GM18505 (cell line): ENCODE data around the gene DGKI.

Source experiments
- ATAC-seq: cut with Tn5 transposase; IDR thresholded peaks from one replicate; pipeline ENCODE4 v1.9.1; 2021; ENCODE audit not compliant: unreplicated experiment
- POLR2A ChIP-seq: IDR thresholded peaks from 4 replicates; pipeline ENCODE4 v1.6.1; 2011; ENCODE audit warnings: borderline replicate concordance; ENCODE audit not compliant: insufficient read depth, insufficient read length; ENCODE audit errors: extremely low read depth

The DGKI gene

DNA sequence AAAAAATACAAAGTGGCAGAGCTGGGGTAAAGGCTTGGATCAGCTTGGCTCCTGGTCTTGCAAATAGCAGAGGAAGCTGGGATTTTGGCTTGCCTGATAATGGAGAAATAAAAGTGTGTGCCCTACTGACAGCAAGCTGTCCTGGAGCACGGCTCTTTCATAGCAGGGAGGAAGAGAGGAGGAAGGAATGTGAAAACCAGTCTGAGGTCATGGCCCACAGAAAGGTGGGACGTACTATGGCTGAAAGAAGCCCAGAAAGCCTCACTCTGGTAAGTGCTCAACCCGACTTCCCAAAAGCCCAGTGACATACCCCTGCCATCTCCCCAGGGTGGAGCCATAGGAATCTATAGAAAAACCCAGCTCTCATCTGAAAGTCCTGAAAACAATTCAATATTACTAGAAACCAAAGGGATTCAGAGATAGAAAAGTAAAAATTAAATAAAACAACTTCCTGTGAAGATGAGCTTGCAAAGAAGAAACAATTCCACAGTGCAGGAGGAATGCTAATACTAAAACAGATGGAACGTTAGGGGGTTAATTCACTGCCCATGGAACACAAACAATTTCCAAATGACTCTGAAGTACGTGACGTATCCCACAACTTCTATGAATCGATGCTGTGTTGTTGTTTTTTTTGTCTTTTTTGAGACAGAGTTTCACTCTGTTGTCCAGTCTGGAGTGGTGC, 256.6 kb downstream of the DGKI start:
- no peak for ATAC-seq

DNA sequence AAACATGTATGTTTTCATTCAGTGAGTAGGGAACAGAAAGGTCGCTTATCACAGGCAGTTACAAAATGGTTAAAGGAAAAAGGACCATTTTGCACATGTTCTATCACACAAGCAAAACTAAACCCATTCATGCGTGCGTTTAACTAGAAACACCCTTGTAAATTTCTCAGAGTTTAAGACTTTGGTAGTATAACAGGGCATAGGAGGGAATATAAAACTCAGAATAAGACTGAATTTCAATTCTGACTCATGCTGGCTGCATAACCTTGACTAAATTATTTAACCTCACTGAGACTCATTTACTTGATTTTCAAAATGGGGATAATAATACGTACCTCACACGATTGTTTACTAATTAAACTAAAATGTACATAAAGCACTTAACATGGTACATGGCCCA, 259.4 kb downstream of the DGKI start:
- ATAC-seq, result no peak
- TF ChIP-seq POLR2A, result no peak

More for the DNA sequence above, 256.6 kb downstream of the DGKI start:
- no peak for TF ChIP-seq POLR2A

DNA sequence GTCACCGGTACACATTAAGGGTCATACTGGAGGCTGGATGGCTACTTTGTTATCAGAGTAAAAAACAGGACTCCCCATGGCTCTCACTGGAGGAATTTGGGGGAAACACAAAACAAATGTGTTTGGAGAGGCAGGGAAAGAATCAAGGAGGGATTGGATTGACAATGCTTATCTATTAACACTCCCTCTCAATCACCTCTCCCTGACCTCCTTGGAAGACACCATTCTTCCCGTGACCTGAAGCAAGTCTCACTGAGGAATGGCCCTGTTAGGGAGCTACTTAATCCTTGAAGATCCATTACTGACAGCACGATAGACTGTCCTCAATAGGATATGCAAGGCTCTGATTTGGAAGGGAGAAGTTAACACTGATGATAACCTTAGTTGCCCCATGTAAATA, 261.2 kb downstream of the DGKI start:
- TF ChIP-seq POLR2A, result no peak
- ATAC-seq, result no peak

DNA sequence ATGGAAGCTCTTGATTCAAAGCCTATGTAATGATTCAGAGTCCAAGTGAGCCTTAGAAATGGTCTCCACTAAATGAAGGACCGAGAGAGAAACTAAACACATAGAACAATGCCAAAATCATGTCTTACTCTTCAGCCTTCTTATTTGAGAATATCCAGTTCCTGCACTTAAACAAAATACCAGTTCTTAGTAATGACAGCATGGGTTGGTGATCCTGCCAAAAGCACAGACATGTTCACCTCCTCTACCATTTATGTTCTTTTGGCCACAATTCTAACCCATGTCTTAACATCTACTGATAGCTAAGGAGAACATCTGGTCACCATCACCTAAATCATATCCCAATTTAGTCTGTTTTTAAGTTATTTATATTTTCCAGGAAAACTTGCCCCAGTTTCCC, 263.6 kb downstream of the DGKI start:
- no peak for TF ChIP-seq POLR2A

DNA sequence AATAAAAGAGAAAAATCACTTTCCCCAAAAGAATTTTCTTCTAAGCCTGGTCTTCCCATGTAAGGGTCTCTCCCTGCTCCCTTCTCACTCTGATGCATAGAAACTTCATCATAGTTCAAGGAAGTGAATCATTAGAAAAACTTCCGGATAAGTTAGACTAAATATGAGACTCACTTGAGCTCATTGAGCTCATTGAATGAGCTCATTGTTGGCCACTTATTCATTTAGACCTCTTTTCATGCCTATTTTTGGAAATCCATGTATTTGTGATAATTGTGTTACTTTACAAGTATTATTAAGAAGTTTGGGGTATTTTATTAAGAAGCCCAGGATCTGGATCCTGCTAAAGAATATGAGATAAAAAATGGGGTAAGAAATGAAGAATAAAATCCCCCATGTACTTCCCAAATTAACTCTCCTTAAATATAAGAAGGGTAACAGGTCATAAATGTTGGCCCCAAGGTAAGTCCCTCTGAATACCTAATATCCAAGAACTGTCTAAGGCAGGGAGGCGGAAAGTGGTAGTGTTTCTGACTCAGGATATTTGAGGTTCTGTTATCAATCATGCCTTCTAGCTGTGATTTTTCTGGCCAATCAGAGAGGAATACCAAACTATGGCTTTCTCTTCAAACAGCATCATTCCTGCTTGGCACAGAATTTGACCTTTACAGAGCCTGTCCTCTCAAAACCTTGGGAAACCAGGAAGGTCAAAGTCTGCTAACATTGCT, 266.7 kb downstream of the DGKI start:
- ATAC-seq, result no peak
- no peak for TF ChIP-seq POLR2A

More for the DNA sequence above, 263.6 kb downstream of the DGKI start:
- ATAC-seq, result no peak

DNA sequence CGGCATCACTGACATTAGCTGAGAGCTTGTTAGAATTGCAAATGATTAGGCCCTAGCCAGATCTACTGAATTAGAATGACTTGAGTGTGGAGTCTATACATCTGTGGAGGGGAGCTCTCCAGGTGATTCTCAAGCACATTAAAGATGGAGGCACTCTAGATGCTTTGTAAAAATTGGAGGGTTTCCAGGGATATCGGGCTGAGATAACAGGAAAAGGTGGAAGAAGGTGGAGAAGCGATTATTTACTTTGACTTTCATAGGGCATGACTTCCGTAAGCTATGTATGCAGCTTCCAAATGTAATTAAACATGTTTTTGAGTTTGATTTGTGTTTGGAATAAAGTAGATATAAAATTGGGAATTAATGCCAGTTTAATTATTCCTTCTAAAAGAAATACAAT, 268.2 kb downstream of the DGKI start:
- TF ChIP-seq POLR2A, result no peak
- ATAC-seq, result no peak

DNA sequence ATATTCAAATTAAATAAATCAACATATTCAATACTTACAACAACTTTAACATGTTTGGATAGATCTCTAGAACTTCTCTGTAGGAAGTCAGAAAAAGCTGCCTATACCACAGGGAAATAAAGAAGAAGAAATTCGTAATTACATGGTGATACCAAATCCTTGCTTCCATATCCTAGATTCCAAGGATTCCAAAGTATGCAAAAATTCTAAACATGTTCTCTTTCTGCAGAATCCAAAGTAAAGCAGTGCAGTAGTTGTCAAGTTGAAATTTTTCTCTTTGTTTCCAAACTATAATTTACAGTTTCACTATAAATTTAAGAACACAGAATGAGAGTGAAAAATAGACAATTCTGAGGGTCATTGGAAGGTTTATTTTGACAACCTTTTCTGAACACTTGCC, 269.6 kb downstream of the DGKI start:
- no peak for TF ChIP-seq POLR2A
- ATAC-seq, result no peak

DNA sequence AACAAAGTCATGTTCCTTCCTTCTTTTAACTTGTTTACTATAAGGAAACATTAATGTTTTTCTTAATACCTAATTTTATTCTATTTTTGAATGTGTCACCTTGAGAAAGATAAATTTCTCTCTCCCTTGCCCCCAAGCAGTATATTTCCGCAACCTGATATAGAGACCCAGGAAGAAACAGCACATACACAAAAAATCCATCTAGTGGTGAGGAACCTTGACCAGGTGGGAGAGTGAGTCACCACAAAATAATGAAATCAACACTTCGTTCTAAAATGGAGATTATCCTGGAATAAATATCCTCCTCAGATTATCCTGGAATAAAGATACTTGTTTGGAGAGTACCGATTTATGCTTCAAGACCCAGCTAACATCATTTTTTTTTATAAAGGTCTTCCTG, 270.3 kb downstream of the DGKI start:
- ATAC-seq, result no peak
- no peak for TF ChIP-seq POLR2A

DNA sequence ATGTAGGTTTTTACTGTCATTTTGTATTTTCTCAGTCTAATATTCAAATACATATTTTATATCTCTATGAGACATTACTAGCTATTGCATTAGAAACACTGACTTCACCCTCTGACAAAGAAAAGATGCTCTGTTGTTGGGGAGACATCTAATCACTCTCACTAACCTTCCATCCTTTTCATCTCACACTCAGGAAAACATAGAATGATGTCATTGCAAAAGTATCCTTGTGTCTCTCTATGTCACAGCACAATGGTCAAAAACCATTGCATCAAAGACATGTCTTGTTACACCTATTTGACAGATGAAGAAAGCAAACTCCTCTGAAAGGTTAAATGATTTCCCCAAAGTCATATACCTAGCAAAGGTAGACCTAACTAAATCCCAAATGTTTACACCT, 272.0 kb downstream of the DGKI start:
- TF ChIP-seq POLR2A, result no peak
- no peak for ATAC-seq

DNA sequence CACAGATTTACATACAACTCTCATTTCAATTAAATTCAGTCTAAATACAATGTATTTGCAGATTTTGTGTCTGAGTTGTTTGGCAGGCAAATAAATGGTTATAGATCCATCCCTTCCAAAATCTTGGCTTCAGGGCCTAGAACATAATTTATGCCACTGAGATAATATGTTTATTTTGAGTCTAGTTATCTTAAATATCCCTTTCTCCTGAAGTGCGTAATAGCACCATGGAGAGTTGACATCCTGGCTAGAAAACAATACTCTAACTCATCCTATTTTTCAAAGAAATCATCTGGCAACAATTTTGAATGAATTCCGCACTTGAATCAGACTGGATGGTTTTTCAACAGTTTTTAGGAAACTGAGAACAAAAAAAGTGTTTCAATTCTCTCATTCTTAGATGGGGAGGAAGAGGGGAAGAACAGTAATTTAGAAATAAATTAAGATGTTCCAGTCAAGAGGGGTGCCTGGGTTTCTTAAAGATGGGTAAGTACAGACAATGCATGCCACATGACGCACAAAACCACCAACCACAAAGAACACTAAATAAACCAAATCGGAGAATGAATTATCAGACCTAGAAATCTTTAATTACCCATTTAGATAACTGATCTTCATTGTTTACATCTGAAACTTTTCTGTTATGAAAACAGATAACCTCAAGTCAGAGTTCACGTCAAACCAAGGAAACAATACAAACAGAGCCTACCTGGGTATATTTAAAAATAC, 274.6 kb downstream of the DGKI start:
- no peak for TF ChIP-seq POLR2A
- ATAC-seq, result no peak

DNA sequence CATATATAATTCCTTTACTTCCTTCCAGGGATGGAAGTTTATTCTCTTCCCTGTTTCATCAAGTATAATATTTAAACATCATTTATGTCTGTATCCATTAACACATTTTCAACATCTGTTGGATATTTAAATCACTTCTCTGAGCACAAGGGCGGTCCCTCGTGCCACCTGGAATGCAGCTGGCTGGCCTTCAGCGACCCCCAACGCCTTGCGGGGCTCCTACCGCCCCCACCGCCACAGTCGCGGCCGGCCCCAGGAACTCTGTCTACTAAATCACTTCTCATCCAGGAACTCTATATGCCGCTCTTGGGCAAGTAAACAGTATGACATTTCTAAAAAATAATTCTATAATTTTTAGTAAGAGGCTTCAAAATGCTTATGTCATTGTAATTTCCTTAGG, 282.1 kb downstream of the DGKI start:
- ATAC-seq, result no peak
- TF ChIP-seq POLR2A, result no peak

DNA sequence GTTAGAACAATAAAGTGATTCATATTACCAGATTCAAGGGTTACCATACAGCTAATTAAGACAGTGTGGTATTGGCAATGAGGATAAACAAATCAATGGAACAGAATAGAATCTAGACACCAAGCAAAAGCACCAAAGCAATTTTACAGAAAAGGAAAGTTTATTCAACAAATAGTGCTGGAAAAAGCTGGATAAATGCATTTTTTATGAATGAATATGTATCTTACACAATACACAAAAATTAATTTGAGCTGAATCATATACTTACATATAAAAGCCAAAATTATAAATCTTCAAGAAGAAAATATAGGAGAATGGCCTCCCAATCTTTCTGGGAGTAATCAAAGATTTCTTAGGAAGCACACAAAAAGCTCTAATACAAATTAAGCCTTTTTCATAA, 282.8 kb downstream of the DGKI start:
- no peak for ATAC-seq
- TF ChIP-seq POLR2A, result no peak

DNA sequence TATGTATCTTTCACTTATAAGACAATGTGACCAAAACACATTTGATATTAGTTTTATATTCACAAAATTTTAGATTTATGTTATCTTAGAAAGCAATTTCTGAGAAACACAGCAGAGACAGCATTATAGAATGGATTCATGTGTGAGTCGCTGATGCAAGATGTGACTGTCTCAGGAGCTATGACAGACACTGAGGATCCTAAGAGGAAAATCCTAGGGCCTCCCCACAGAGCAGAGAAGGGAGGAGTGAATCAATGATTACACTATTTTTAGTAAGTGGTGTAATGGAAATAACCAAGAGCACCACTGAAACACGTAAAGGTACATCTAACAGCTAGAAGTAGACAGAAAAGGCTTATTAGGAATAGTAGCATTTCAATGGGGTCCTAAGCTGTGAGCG, 299.3 kb downstream of the DGKI start:
- no peak for ATAC-seq
- no peak for TF ChIP-seq POLR2A

DNA sequence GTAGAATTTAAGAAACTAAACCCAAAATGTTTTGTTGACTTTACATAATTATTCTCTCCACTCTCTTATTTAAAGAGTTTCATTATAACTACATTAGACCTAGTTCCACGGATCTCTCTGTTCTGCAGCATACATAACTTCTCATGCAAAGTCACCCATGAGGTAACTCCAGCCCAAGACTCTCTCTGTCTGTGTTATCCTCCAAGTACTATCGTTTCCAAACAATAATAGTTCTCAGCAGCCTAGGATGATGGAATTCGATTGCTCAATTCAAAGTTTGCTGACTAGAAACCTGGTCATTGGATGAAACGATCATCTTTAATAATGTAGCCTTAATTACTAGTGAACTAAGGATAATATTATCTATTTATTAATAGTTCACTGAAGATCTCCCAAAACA, 300.1 kb downstream of the DGKI start:
- ATAC-seq, result no peak

More for the DNA sequence above, 300.1 kb downstream of the DGKI start:
- TF ChIP-seq POLR2A, result no peak
